HG03064 (cell line): ENCODE measurements around the gene UNC5B.

Experiments used
- ATAC-seq: cut with Tn5 transposase; IDR thresholded peaks from one replicate; pipeline ENCODE4 v1.9.1; 2021; ENCODE audit warnings: low read depth; ENCODE audit not compliant: unreplicated experiment

The UNC5B gene

DNA sequence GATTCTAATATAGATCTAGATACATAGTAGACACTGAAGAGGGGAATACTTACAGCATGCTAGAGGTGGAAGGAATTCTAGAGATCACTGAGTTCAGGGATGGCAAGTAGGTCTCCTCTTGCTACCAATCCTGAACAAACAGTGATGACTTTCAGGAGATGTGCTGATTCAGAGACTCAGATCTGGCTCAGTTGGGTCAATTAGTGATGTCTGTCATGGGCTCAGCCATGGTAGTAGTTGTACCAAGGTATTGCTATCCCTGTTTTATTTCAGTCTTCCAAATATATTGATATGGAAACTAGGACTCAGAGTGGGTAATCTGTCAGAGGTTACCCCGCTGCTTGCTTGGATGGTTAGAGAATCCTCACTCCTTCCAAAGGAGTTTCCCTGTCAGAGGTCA is 38.5 kb downstream of the UNC5B start:
- ATAC-seq: no peak

DNA sequence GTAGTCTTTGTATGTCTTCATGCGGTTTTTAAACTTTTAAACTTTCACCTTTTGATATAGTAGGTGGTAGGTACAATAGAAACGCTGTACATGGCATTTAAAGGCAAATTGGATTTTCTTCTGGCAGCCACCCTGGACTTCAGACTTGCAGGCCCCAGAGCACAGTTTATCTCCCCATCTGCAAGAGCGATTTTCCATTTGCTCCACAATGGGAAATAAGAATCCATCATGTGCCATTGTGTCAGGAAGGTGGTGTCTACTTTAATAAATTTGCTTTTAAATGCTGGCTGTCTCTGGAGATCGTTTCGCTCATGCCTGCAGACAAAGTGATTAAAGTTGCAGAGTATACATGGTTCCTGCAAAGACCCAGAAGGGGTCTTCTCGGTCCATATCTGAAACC is 38.9 kb downstream of the UNC5B start:
- no peak for ATAC-seq

DNA sequence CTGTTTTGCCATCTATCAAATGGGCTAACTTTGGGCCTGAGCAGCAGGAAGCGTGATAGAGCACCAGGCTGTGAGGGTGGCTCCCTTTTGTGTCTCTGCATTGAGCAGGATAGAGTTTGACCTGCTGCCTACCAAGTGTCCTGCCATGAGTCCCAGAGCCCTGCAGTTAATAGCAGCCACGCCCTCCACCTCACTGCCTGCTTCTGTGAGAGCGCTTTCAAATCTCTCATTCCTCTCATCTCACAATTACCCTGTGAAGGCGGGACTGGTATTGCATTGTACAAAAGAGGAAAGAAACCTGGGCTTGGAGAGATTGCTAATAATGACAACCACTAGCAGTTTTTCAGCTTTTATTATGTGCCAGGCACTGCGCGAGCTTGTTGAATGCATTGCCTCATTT is 39.9 kb downstream of the UNC5B start:
- no peak for ATAC-seq

DNA sequence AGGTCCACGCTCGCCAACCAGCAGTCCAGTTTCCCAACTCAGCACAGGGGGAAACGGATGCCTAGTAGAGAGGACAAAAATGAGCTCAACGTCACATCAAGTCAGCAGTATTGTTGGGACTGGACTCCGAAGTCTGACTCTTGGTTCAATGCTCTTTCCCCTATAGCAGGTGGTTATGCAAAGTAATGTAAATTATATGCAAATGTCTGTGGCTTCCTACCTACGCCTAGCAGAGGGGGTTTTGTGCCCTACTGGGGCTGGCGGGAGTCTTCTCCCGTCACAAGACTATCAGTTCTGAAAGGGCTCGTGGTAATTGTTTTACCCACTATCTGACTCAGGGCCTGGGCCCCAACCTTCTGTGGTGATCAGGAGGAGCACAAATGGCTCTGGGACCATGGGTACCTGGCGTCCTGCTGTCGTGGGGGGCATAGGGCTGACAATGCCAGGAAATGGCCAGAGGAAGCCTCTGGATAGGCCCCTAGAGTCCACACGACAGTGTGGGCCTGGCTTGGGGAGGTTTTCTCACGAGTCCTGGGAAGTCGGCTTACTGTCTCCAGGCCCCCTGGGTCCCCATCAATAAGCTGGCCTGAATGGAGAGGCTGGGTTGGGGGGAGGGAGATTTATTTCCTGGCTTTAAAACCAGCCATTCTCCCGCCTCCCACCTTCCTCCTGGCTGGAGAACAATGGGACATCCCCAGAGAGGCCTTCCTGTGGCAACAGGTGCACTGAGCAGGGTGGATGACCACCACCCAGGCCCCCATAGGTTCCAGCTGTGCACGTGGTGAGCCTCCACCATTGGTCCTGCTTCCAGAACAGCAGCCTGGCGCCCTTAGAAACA is 41.8 kb downstream of the UNC5B start:
- no peak for ATAC-seq

DNA sequence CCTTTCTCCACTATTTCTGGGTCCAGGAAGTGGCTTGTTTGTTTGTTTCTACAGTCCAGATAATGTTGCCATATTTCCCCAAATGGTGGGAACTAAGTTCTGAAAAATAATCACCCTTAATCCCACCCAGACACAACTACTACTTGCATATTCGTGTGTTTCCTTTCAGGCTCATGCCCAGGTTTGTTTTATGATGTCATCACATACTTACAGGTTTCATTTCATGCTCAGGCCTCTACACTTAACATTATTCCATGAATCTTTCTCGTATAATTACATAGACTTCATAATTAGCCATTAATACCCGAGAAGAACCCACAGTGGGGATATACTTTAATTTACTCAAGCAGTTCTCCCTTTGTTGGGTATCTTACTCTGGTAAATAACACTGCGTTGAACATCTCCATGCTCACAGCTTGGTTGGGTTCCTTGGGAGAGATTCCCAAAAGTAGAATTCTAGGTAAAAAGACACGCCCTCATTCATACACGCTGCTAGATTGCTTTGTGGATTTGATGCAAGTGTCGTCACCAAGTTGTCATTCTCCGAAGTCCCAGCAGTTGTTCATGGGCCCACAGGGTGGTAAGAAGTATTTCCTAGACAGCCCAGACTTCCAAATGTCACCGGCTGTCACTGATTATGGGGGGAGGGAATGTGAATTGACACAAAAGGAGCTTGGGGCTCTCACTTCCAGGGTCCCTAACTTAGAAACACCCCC is 42.6 kb downstream of the UNC5B start:
- ATAC-seq: no peak

DNA sequence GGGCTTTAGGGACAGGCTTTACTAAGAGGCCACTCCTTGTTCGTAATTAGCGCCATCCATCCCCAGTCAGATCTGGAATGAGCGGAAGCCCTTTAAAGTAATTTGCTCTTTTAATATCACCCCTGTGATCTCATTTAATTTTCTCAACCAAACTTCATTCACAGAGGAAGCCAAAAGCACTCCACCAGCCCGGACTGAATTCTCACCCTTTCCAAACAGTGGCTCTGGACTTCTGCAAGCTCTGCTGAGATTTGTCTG is 43.1 kb downstream of the UNC5B start:
- ATAC-seq: no peak

DNA sequence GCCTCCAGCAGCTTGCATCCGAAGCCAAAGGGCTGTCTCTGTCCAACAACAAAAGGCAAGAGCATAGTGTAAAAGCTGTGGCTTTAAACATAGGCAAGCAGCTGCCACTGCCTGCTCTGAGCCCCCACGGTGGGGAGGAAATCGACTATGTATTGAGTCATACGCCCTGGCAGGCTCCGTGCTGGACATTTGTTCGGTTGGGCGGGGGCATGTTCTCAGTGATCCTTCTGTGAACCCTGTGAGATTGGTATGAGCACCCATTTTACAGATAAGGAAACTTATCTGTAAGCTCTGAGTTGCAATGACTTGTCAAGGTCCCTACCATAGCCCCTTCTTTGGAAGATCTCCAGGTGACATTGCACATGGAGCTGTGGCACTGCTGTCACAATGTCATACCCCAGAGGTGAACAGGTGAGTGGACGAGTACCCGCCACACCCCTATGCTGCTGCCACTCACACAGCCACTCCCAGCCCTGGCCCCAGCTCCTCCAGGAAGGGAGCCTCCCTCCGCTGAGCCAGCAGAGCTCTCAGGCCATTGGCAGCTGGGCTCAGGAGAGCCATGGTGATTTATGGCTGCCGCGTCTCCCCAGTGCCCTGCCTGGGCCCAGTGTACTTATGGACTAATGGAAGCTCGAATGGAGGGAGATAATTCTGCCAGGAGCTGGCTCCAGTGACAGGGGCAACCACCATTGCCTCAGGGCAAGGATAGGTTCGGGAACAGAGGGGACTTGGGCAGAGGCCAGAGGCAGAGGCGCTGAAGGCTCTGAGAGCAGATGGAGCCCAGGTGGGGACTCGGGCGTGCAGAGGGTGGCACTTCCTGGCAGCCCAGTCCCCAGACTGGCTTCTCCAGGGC is 43.7 kb downstream of the UNC5B start:
- no peak for ATAC-seq

DNA sequence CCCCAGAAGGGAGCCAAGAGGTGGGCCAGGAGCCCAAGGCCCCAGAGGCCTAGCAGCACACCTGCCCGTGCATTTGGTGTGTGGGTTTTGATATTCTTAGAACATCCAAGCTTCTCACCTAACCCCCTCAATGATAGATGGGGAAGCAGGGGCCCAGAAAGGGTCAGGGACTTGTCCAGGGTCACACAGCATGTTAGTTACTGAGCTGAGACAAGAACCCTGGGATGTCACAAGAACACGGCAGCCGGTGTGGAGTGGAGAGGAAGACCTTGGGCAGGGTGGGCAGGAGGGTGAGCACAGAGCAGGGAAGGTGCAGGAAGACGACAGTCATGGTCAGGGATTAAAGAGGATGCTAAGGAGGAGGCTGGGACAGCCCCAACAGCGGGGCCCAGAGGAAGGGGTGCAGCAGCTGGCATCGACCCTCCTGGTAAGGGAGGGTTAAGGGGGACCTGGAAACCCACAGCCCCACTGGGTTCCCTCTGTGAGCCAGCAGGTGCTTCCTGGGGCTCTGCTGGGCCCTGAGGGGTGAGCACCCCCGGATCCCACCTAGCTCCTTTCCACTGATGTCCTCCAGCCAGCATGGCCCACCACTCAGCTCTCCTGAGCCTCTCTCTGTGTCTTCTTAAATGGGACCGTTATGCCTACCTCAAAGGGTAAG is 44.4 kb downstream of the UNC5B start:
- no peak for ATAC-seq

DNA sequence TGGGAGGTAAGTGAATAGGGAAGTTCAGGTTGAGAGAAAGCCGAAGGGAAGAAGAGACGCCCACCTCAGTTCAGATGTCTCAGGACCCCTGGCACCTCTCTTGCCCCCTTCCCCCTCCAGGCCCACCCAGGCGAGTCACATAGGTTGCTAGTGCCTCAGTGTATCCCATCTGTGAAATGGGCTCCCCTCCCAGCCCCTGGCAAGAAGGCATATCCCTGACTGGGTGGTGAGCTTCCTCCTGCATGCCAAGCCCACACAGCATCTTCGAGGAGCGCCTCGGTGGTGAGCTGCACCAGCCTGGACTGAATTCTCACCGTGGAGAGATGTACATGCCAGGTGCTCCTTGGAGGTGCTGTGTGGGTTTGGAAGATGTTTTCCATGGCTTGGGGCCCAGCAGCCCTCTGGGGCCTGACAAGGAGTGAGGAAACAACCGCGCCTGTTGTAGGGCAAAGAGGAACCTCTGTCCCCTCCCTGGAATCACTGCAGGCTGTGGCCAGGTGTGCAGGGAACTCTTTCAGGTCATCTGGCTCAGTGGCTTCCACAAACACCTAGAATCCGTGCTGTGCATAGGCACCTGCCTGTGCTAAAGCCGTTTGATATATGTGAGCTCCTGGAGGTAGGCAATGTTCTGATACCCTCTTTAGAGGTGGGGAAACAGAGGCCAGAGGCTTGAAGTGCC is 45.1 kb downstream of the UNC5B start:
- no peak for ATAC-seq

DNA sequence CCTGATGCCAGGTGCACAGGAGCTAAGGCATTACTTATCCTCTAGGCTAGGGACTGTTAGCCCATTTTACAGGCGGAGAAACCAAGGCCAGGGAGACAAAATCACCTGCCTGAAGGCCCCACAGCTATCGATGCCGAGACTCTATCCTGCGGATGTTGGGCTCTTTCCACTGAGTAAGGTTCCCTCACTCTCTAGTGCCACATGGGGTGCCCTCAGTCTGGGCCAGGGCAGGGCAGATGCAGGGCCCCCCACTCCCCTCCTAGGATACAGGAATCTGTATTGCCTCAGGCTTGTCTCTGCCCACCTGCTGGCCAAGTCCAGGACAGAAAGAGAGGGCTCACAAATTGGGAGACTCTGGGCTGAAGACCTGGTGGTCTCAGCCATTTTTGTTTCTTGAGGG is 45.7 kb downstream of the UNC5B start:
- ATAC-seq: no peak

DNA sequence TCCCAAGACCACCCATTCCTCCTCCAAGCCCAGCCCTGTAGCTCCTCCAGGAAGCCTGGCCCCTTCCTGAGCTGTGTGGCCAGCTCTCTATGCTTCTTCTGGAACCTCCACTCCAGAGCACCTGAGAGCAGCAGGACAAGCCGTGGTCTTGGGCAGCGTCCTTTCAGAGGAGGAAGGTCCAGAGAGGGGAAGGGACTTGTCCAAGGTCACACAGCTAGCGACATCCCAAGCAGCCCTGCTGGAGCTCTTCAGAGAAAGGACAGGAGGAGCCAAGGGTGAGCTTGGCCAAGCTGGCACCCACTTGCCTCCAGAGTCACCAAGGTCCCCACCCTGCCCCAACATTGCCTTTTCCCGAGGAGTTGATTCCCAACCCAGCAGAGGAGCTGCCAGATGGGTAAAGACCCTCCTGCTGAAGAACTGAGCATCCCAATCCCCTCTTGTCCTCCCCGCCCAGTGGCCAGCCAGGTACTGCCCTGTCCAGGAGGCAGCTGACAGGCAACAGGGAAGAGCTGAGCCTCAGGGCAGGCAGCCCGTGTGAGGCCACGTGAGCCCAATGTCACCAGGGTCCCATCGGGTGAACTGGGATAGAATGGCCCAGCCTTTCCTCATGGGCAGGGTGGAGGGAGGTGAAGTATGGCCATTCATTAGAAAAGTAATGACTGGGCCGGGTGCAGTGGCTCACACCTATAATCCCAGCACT is 46.2 kb downstream of the UNC5B start:
- ATAC-seq: no peak

DNA sequence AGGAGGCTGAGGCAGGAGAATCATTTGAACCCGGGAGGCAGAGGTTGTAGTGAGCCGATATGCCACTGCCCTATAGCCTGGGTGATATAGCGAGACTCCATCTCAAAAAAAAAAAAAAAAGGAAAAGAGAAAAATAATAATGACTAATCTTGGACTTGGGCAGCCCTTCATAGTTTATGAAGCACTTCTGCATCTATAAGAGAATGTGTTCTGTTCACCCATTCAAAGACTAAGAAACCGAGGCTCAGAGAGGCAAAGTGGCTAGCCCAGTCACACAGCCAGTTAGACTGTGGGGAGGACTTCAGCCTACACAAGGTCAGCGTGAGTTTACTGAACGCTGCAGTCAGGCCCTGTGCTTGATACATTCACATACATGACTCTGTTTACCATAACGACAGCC is 46.9 kb downstream of the UNC5B start:
- ATAC-seq: no peak

DNA sequence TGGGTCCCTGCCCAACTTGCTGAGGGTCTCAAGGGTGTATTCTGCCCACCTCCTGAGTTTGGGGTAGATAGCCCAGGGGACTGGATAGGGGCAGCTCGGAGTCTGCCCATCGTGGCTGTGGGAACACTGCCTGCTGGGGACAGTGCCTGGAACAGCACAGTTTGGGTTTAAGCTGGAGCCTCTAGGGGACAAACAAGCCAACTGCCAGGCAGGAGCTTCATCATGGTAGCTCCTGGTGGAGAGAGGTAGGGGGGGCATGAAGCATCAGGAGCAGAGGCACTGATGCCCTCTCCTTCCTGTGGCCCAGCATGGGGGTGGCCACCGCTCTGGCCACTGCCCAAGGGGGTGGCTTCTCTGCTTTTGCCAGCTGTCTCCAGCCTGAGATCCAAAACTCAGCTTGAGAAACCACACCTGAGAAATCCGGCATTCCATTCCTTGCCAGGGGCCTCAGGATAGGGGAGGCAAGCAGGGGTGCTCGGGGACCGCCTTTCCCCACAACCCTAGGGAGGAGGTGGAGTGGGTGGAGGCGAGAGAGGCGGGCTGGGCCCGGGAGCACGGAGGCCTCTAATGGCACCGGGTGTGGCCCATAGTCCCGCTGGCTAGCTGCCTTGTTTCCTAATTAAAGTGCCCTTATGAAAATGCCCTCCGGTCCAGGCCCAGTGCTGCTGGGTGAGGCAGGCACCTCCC is 47.6 kb downstream of the UNC5B start:
- ATAC-seq: no peak

DNA sequence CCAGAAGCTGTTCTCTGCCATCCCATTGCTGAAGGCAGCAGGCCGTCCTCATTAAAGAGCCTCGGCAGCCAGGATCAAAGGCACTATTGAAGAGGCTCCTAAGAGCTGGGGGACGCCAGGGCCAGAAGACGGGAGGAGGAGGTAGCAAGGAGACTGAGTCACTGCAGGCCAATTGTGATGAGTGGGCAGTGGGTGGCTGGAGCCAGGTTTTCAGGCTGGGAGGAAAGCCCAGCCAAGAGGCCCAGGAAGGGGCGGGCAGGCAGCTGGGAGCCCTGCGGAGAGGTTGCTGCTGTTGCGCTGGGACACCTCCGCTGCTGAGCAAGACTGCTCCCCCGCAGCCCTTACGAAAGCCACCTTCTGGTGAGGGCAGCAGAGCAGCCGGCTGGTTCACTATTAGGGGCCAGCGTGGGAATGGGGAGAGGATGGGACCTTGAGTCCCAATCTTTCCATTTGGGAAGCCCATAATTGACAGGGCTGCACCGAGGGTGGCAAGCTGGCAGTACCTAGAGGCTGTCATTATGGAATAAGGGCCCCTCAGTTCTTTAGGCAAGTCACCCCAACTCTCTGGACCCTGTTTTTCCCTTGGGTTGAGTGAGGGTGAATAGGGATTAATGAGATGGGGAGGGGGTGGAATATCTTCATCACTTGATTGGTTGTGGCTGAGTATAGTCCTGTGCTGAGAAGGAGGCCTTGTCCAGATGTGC is 48.4 kb downstream of the UNC5B start:
- ATAC-seq: no peak

DNA sequence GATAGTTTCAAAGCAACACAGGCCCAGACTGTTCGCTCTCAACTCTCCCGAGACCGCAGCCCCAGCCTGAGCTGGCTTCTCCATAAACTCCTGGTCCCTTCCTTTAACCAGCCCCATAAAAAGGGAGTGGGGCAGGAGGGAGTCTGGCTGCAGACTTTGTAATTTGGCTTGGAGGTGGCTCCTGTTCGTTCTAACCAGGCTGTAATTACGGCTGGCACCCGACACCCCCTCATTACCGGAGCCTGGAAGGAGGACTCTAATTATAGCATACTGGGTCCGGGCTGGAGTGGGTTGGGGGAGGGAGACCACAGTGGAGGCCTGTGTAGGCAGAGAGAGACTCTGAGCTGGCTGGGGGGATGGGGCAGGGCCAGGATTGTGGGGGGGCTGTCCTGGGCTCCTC is 49.7 kb downstream of the UNC5B start:
- no peak for ATAC-seq

DNA sequence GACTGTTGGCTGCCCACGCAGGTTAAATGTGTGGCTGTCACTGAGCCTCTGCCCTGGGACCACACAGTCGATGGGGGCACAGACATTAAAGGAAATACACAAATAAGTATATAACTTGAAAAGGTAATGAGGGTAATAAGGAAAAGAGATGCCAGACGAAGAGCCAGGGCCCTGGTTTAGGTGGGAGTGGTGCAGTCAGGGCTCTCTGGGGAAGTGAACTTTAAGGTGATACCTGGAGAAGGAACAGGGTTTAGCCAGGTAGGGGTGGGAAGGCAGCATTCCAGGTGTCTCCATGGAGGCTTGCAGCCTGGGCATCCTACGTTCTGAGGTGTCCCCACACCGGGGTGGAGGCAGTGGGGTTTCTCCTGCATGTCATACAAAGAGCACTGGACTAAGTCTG is 50.4 kb downstream of the UNC5B start:
- no peak for ATAC-seq

DNA sequence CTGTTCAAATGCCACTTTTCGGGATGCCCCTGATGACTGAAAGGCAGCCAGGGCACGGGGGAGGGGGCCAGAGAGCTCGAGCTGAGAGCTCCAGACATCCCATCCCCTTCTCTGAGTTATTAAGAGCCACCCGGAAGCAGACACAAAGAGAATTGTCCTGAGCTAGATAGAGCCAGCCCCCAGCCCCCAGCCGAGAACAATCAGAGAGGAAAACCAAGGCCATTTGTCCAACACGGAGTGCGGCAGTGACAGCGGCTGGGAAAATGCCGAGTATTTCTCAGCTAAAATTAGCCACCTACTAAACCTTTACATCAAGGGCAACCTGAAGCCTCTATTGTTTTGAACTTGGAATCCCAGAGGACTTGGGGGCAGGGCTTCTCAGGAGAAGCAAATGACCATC is 51.0 kb downstream of the UNC5B start:
- ATAC-seq: no peak

DNA sequence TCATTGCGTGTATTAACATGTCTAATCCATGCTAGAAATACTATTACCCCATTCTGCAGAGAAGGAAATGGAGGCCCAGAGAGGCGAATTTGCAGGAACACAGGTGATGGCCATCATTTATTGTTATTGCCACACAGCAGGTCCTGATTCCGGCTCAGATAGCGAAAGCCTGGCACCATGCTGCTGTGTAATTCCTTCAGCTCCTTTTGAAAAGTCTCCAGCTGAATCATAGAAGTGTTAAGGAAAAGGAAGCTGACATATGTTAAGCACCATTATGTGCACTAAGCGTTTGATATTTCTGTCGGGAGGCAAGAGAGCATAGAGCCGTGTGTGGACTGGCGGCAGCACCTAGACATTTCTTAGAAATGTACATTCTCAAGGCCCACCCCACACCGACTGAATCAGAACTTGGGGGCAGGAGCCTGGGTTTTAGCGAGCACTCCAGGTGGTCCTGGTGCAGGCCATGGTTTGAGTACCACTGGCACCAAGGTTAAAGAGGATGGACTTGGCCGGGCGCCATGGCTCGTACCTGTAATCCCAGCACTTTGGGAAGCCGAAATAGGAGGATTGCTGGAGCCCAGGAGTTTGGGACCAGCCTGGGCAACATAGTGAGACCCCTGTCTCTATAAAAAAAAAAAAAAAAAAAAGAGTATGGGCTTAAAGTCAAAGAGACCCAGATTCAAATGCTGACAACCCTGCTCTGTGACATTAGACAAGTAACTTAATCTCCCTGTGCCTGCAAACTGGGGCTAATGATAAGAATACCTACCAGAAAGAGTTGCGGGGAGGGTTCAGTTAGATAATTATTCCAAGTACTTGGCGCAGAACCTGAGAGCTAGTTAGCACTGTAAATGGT is 52.2 kb downstream of the UNC5B start:
- ATAC-seq: no peak
